GM12878 (cell line): ENCODE measurements around the gene WNK2. TPM values are rescaled to one million over a fixed set of nuclear protein-coding genes. Genes with fewer than 3 reads are reported as not detected.

Experiments
- ATAC-seq: fragments of 200-7000 bp; cut with Tn5 transposase; 3 replicates; pipeline ENCODE4 v1.9.1; 2020; ENCODE audit warnings: mild to moderate bottlenecking, moderate library complexity
- BruUV-seq: library from RNA; stranded (reverse); fragments of 400-500 nt; replicated peaks from 2 replicates; lab custom pipeline; 2021; lab: Mats Ljungman, UMichigan
- CTCF ChIA-PET: fragments of 300-600 bp; sonication (Branson Sonifier 250); formaldehyde crosslinking; extraction: SDS; loops from one replicate; lab custom pipeline; 2021; ENCODE audit warnings: inconsistent platforms; lab: Yijun Ruan, JAX
- POLR2A ChIA-PET: fragments of 350-600 bp; formaldehyde crosslinking; extraction: SDS; loops from one replicate; lab custom pipeline; 2021; ENCODE audit warnings: inconsistent platforms; lab: Charles Lee
- RAD21 ChIA-PET: fragments of 300-600 bp; sonication (Branson Sonifier 250); formaldehyde crosslinking; loops from one replicate; lab custom pipeline; 2023; ENCODE audit warnings: antibody characterized with exemption; ENCODE audit not compliant: unreplicated experiment; lab: Charles Lee
- SMC1A ChIA-PET: fragments of 300-600 bp; sonication (Branson Sonifier 250); formaldehyde crosslinking; loops from one replicate; lab custom pipeline; 2023; ENCODE audit not compliant: unreplicated experiment, uncharacterized antibody; lab: Charles Lee
- DNase-seq: peaks from one replicate; pipeline ENCODE4 v3.0.0-alpha.2; 2011; ENCODE audit warnings: low read depth, low spot score
- FAIRE-seq: peaks from 3 replicates; lab custom pipeline; 2011; peaks lifted over from hg19 to GRCh38; lab: Jason Lieb, UNC
- H2AFZ ChIP-seq: 2 replicates; pipeline ENCODE4 v1.6.0; 2011; ENCODE audit warnings: low read depth, low read length, control low read depth; ENCODE audit not compliant: control insufficient read depth
- H3K27ac ChIP-seq: 2 replicates; pipeline ENCODE4 v1.5.1; 2011; ENCODE audit warnings: control low read depth; ENCODE audit not compliant: control insufficient read depth, insufficient read depth
- H3K27me3 ChIP-seq, 2 experiments: replicated peaks in 1 of 2; 2 replicates each; pipeline versions ENCODE4 v1.6.0 to v1.6.1; 2011; ENCODE audit warnings: low read length in 1 of 2; ENCODE audit not compliant: control insufficient read depth in 2 of 2, insufficient read depth in 2 of 2
- H3K36me3 ChIP-seq, 2 experiments: 2 replicates each; pipeline ENCODE4 v1.5.1; 2011; ENCODE audit warnings: low read length in 1 of 2; ENCODE audit not compliant: control insufficient read depth in 2 of 2, insufficient read depth in 2 of 2
- H3K4me1 ChIP-seq: 2 replicates; pipeline ENCODE4 v1.6.1; 2011; ENCODE audit warnings: mild to moderate bottlenecking, low read length, moderate library complexity, mixed read lengths; ENCODE audit not compliant: control insufficient read depth, insufficient read depth
- H3K4me2 ChIP-seq: 2 replicates; pipeline ENCODE4 v1.6.0; 2011; ENCODE audit warnings: control low read depth; ENCODE audit not compliant: control insufficient read depth, insufficient read depth
- H3K4me3 ChIP-seq: fragments of 200-600 bp; sonication (generic); 2 replicates; pipeline ENCODE4 v1.5.1; 2016
- H3K79me2 ChIP-seq: 2 replicates; pipeline ENCODE4 v1.6.0; 2011; ENCODE audit warnings: low read length; ENCODE audit not compliant: control insufficient read depth, insufficient read depth
- H3K9ac ChIP-seq: 2 replicates; pipeline ENCODE4 v1.8.0; 2011; ENCODE audit warnings: low read length, control low read depth, mixed read lengths; ENCODE audit not compliant: control insufficient read depth, insufficient read depth
- H3K9me3 ChIP-seq: replicated peaks from 3 replicates; pipeline ENCODE4 v1.5.1; 2011; ENCODE audit warnings: mild to moderate bottlenecking, low read length; ENCODE audit not compliant: control insufficient read depth, insufficient read depth
- H4K20me1 ChIP-seq: 2 replicates; pipeline ENCODE4 v1.6.0; 2011; ENCODE audit not compliant: control insufficient read depth, insufficient read depth
- ETV6 ChIP-seq, 2 experiments: fragments of 450-650 bp in 1 of 2; IDR thresholded peaks in 1 of 2; conservative IDR thresholded peaks in 1 of 2; 2 replicates each; pipeline ENCODE4 v1.6.1; 2014; ENCODE audit warnings: antibody characterized with exemption in 1 of 2, borderline replicate concordance in 1 of 2, low read depth in 1 of 2, mild to moderate bottlenecking in 1 of 2, moderate library complexity in 1 of 2
- FOS ChIP-seq: IDR thresholded peaks from 3 replicates; pipeline ENCODE4 v1.6.1; 2011; ENCODE audit warnings: borderline replicate concordance; ENCODE audit not compliant: insufficient read length; ENCODE audit errors: extremely low read depth
- HCFC1 ChIP-seq: fragments of 150-350 bp; IDR thresholded peaks from 2 replicates; pipeline ENCODE4 v1.6.1; 2014; ENCODE audit warnings: low read length
- SP1 ChIP-seq: IDR thresholded peaks from one replicate; pipeline ENCODE4 v1.6.1; 2011; ENCODE audit warnings: low read depth, low read length
- SRF ChIP-seq, 2 experiments: IDR thresholded peaks; 2 replicates each; pipeline ENCODE4 v1.6.1; 2011; ENCODE audit warnings: low read depth in 2 of 2, low read length in 2 of 2, mild to moderate bottlenecking in 1 of 2, moderate library complexity in 1 of 2
- TCF12 ChIP-seq: IDR thresholded peaks from 2 replicates; pipeline ENCODE4 v1.6.1; 2011; ENCODE audit warnings: low read depth, mild to moderate bottlenecking, low read length
- YBX1 ChIP-seq: fragments of 450-650 bp; IDR thresholded peaks from 2 replicates; pipeline ENCODE4 v1.6.1; 2016; ENCODE audit warnings: antibody characterized with exemption
- ZNF622 ChIP-seq: fragments of 450-650 bp; IDR thresholded peaks from 2 replicates; pipeline ENCODE4 v1.6.1; 2017; ENCODE audit warnings: mild to moderate bottlenecking, inconsistent platforms
- WGBS: methylation state at CpG from one replicate; pipeline ENCODE4 v1.1.6; 2016; ENCODE audit warnings: low lambda C conversion rate; ENCODE audit not compliant: insufficient replicate concordance, insufficient coverage; ENCODE audit errors: missing lambda C conversion rate; 5-methylcytosine and 5-hydroxymethylcytosine counted together
- in situ Hi-C: fragments of 300-500 bp; cut with MboI; formaldehyde crosslinking; loops from 9 replicates; pipeline ENCODE4 v1.14.3; 2018; ENCODE audit warnings: mixed read lengths
- intact Hi-C: fragments of 100-400 bp; cut with micrococcal nuclease; formaldehyde crosslinking; loops from one replicate; pipeline ENCODE4 v1.14.2; 2022; ENCODE audit not compliant: unreplicated experiment
- polyA plus RNA-seq, 11 experiments: library from polyadenylated mRNA; depleted of rRNA in 4 of 11; unstranded in 6 of 11; stranded (reverse) in 5 of 11; fragments of >200 nt; fragmentation: Nextera tagmentation in 4 of 11; fragmentation: Illumina TruSeq in 1 of 11; extraction: Ambion mirVana in 4 of 11; extraction: Trizol in 1 of 11; gene quantifications; 1 replicate in 1 of 11; 2 replicates in 10 of 11; pipeline versions ENCODE4 v1.2.1 to v1.2.3, GENCODE V29; 2011 to 2016; ENCODE audit warnings: inconsistent platforms in 2 of 11, missing spikeins in 2 of 11, low read depth in 1 of 11
- total RNA-seq, 4 experiments: library from RNA; depleted of rRNA in 3 of 4; stranded (reverse); fragments of >200 nt in 3 of 4; fragmentation: Illumina TruSeq in 1 of 4; extraction: Trizol in 1 of 4; gene quantifications; 2 replicates each; pipeline versions ENCODE4 v1.2.1 to v1.2.3, GENCODE V29; 2013 to 2021

Gene WNK2
- total and polyA plus RNA-seq, 10 of the 15 experiments (the other 5 are each of a cell fraction or from before 2014, with no cell fraction given), result 0.15 TPM; not detected in 9

GRCh38 chr9:93307468-93308157 lies 123.7 kb downstream of the WNK2 start:
- intact Hi-C loops (no loop called here), in situ Hi-C loops (loop anchor here (10.0 kb wide), 1 partner anchor 353 kb away; no protein-coding TSS in a partner anchor)
- BruUV-seq, result no TSS peak
- WGBS, result 69% methylated on average over 24 of the region's 24 CpGs
- Histone ChIP-seq H3K4me2 (no peak overlapping the region), H3K79me2 (no peaks in the 10 kb centered on the region), H3K27ac (no peak overlapping the region), H3K36me3 (no peaks in the 10 kb centered on the region), H4K20me1 (no peaks in the 10 kb centered on the region), H3K9me3 (no peaks in the 10 kb centered on the region), H3K4me1 (no peaks in the 10 kb centered on the region), H3K27me3 (no peaks in the 10 kb centered on the region), H2AFZ (no peak overlapping the region), H3K9ac (no peak overlapping the region), H3K4me3 (no peak overlapping the region)
- SMC1A ChIA-PET, result no interaction called here
- no peak for TF ChIP-seq HCFC1
- no peak for TF ChIP-seq SP1
- TF ChIP-seq YBX1, result no peak
- no peak for TF ChIP-seq ETV6 (conservative IDR thresholded peaks at IDR 0.05 in 1 of 2, IDR thresholded peaks at IDR 0.05 in 1 of 2; ENCODE audit: borderline replicate concordance in 1 of 2, low read depth in 1 of 2)
- TF ChIP-seq TCF12, result no peak
- no peak for TF ChIP-seq ZNF622
- TF ChIP-seq SRF (IDR thresholded peaks at IDR 0.05; ENCODE audit: low read depth in 2 of 2, low read length in 2 of 2), result no peak
- TF ChIP-seq FOS, result no peak
- FAIRE-seq, result no peak
- POLR2A ChIA-PET, result no interaction called here
- DNase-seq, result no peak
- RAD21 ChIA-PET, result no interaction called here
- no peak for ATAC-seq
- CTCF ChIA-PET, result interaction anchor here (2.1 kb wide), 1 partner anchor 199 kb away, joined by 5 read pairs; no protein-coding TSS in a partner anchor
